WTC11 (cell line): Measurements from ENCODE around the gene HAPSTR1. TPM values are rescaled to one million over a fixed set of nuclear protein-coding genes. Genes with fewer than 3 reads are reported as not detected.

Source experiments
- ATAC-seq: fragments of 200-7000 bp; cut with Tn5 transposase; 2 replicates; pipeline ENCODE4 v1.10.0; 2021; ENCODE audit warnings: mild to moderate bottlenecking, moderate library complexity
- CTCF ChIA-PET: fragments of 300-600 bp; sonication (Branson Sonifier 250); formaldehyde crosslinking; loops from one replicate; lab custom pipeline; 2021; ENCODE audit warnings: antibody characterized with exemption; lab: Charles Lee
- POLR2A ChIA-PET: fragments of 350-600 bp; sonication (Branson Sonifier 250); formaldehyde crosslinking; loops from one replicate; lab custom pipeline; 2021; ENCODE audit warnings: antibody characterized with exemption; lab: Charles Lee
- DNase-seq: peaks from one replicate; pipeline ENCODE4 v3.0.0; 2021; ENCODE audit warnings: low spot score
- H3K27ac Mint-ChIP-seq: 2 replicates; pipeline ENCODE4 v1.8.0; 2021; ENCODE audit warnings: mixed read lengths
- H3K27me3 Mint-ChIP-seq: 2 replicates; pipeline ENCODE4 v1.8.0; 2021; ENCODE audit warnings: low read depth, mild to moderate bottlenecking, moderate library complexity, mixed read lengths
- H3K36me3 Mint-ChIP-seq: 2 replicates; pipeline ENCODE4 v1.8.0; 2021; ENCODE audit warnings: mixed read lengths
- H3K4me1 Mint-ChIP-seq: 2 replicates; pipeline ENCODE4 v1.8.0; 2022; ENCODE audit warnings: mixed read lengths
- H3K4me3 Mint-ChIP-seq: 2 replicates; pipeline ENCODE4 v1.8.0; 2021; ENCODE audit warnings: mild to moderate bottlenecking, moderate library complexity, mixed read lengths
- H3K9me3 Mint-ChIP-seq: 2 replicates; pipeline ENCODE4 v1.8.0; 2021; ENCODE audit warnings: mixed read lengths
- CREB1 ChIP-seq: sonication (generic); formaldehyde crosslinking; IDR thresholded peaks from 2 replicates; pipeline ENCODE4 v1.8.0; 2023; ENCODE audit warnings: mild to moderate bottlenecking, missing genetic modification reagents
- CTCF ChIP-seq: fragments of 200-600 bp; IDR thresholded peaks from 2 replicates; pipeline ENCODE4 v1.8.0; 2022; ENCODE audit warnings: antibody characterized with exemption
- FOXK1 ChIP-seq: sonication (generic); formaldehyde crosslinking; IDR thresholded peaks from 2 replicates; pipeline ENCODE4 v1.8.0; 2022; ENCODE audit warnings: mild to moderate bottlenecking, moderate library complexity, missing genetic modification reagents
- NFE2L1 ChIP-seq: sonication (generic); formaldehyde crosslinking; IDR thresholded peaks from 2 replicates; pipeline ENCODE4 v1.8.1; 2023; ENCODE audit warnings: missing genetic modification reagents
- NR1H2 ChIP-seq: sonication (generic); formaldehyde crosslinking; IDR thresholded peaks from 2 replicates; pipeline ENCODE4 v1.9.0; 2021; ENCODE audit warnings: mild to moderate bottlenecking, moderate library complexity, missing genetic modification reagents
- OVOL2 ChIP-seq: fragments of 250-450 bp; sonication (Bioruptor Pico); IDR thresholded peaks from 2 replicates; pipeline ENCODE4 v1.9.0; 2021; ENCODE audit warnings: mild to moderate bottlenecking, borderline replicate concordance
- ZNF425 ChIP-seq: fragments of 250-450 bp; sonication (Bioruptor Pico); conservative IDR thresholded peaks from 2 replicates; pipeline ENCODE4 v1.9.0; 2021; ENCODE audit warnings: mild to moderate bottlenecking
- total RNA-seq: library from RNA; stranded (reverse); gene quantifications from 3 replicates; pipeline ENCODE4 v1.2.3, GENCODE V29; 2021
- TF ChIP-seq, protein P1 (sequence below): fragments of 250-450 bp; sonication (Bioruptor Pico); IDR thresholded peaks from 2 replicates; pipeline ENCODE4 v1.9.0; 2021; ENCODE audit warnings: mild to moderate bottlenecking, borderline replicate concordance
- TF ChIP-seq, protein P2 (sequence below): sonication (generic); formaldehyde crosslinking; IDR thresholded peaks from 2 replicates; pipeline ENCODE4 v1.8.0; 2023; ENCODE audit warnings: mild to moderate bottlenecking, missing genetic modification reagents

The HAPSTR1 gene
- total RNA-seq, 1 experiment from 2014 or later: 54.3 TPM

DNA sequence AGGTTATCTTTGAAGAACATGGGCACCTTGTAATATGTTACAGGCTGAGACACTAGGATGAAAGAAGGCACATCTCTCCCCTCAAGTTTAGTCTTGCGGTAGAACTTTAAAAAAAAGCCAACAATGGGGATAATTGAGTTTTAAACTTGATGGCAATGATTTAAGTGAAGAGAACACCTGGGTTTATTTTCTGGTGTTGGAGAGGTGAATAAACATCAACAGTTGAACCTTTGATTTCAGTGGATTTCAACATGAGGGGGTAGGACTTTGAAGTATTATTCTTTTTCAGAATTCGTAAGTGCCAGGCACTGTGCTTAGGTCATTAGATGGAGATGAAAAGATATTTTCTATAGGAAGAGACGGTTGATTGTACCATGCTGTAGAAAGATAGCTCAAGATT lies 22.3 kb downstream of the HAPSTR1 start (continued):
- TF ChIP-seq, protein P1, sequence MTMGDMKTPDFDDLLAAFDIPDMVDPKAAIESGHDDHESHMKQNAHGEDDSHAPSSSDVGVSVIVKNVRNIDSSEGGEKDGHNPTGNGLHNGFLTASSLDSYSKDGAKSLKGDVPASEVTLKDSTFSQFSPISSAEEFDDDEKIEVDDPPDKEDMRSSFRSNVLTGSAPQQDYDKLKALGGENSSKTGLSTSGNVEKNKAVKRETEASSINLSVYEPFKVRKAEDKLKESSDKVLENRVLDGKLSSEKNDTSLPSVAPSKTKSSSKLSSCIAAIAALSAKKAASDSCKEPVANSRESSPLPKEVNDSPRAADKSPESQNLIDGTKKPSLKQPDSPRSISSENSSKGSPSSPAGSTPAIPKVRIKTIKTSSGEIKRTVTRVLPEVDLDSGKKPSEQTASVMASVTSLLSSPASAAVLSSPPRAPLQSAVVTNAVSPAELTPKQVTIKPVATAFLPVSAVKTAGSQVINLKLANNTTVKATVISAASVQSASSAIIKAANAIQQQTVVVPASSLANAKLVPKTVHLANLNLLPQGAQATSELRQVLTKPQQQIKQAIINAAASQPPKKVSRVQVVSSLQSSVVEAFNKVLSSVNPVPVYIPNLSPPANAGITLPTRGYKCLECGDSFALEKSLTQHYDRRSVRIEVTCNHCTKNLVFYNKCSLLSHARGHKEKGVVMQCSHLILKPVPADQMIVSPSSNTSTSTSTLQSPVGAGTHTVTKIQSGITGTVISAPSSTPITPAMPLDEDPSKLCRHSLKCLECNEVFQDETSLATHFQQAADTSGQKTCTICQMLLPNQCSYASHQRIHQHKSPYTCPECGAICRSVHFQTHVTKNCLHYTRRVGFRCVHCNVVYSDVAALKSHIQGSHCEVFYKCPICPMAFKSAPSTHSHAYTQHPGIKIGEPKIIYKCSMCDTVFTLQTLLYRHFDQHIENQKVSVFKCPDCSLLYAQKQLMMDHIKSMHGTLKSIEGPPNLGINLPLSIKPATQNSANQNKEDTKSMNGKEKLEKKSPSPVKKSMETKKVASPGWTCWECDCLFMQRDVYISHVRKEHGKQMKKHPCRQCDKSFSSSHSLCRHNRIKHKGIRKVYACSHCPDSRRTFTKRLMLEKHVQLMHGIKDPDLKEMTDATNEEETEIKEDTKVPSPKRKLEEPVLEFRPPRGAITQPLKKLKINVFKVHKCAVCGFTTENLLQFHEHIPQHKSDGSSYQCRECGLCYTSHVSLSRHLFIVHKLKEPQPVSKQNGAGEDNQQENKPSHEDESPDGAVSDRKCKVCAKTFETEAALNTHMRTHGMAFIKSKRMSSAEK: no peak
- TF ChIP-seq FOXK1 (CRISPR knock-in tag) (no peak), NR1H2 (no peak)
- TF ChIP-seq, protein P2, sequence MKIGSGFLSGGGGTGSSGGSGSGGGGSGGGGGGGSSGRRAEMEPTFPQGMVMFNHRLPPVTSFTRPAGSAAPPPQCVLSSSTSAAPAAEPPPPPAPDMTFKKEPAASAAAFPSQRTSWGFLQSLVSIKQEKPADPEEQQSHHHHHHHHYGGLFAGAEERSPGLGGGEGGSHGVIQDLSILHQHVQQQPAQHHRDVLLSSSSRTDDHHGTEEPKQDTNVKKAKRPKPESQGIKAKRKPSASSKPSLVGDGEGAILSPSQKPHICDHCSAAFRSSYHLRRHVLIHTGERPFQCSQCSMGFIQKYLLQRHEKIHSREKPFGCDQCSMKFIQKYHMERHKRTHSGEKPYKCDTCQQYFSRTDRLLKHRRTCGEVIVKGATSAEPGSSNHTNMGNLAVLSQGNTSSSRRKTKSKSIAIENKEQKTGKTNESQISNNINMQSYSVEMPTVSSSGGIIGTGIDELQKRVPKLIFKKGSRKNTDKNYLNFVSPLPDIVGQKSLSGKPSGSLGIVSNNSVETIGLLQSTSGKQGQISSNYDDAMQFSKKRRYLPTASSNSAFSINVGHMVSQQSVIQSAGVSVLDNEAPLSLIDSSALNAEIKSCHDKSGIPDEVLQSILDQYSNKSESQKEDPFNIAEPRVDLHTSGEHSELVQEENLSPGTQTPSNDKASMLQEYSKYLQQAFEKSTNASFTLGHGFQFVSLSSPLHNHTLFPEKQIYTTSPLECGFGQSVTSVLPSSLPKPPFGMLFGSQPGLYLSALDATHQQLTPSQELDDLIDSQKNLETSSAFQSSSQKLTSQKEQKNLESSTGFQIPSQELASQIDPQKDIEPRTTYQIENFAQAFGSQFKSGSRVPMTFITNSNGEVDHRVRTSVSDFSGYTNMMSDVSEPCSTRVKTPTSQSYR (CRISPR knock-in tag): no peak

GRCh38 chr16:9114112-9114511 lies 22.7 kb downstream of the HAPSTR1 start:
- no peak for DNase-seq
- Mint-ChIP-seq H3K4me3 (no peak overlapping the region), H3K4me1 (peaks cover 59% of the 10 kb centered on the region), H3K36me3 (peaks cover 36% of the 10 kb centered on the region), H3K27ac (peak overlapping the region; percentile 47), H3K9me3 (no peaks in the 10 kb centered on the region), H3K27me3 (no peaks in the 10 kb centered on the region)
- CTCF ChIA-PET: interaction anchor here (1.0 to 1.3 kb wide), 3 partner anchors 24 to 178 kb away, joined by 3 to 7 read pairs (median 5); no protein-coding TSS in a partner anchor
- ATAC-seq: no peak
- no peak for TF ChIP-seq CTCF
- no peak for TF ChIP-seq NFE2L1 (CRISPR knock-in tag)
- TF ChIP-seq OVOL2 (CRISPR knock-in tag): no peak
- TF ChIP-seq, protein P2 (CRISPR knock-in tag): no peak
- TF ChIP-seq, all 79 proteins: peak for 0
- POLR2A ChIA-PET: no interaction called here

DNA sequence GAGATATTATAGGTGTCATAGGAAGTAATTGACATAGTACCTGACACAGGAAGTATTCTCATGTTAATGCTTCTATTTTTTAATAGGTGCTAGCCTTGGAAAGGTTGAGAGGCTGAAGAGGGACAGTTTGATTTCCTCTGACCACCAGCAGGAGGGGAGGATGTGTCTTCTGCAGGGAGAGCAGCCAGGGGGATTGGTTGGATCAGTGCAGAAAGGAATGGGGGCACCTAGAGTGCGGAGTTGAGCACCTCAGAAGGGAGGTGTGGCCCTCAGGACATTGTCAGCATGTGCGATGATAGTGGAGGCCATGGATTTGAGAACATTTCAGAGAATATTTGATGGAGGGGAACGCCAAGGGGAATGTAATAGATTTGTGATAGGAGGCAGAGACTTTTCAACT lies 23.4 kb downstream of the HAPSTR1 start:
- H3K4me1 Mint-ChIP-seq: peaks cover 52% of the 10 kb centered on the region
- POLR2A ChIA-PET: no interaction called here
- no peak overlapping the region for H3K4me3 Mint-ChIP-seq
- H3K36me3 Mint-ChIP-seq: peaks cover 34% of the 10 kb centered on the region
- peak overlapping the region; percentile 47 for H3K27ac Mint-ChIP-seq
- CTCF ChIA-PET: interaction anchor here (1.3 kb wide), 1 partner anchor 178 kb away, joined by 5 read pairs; no protein-coding TSS in a partner anchor
- TF ChIP-seq ZNF425 (no peak), CREB1 (CRISPR knock-in tag) (no peak)
- TF ChIP-seq, all 79 proteins: peak for 0
- DNase-seq (no peak), ATAC-seq (peak; percentile 56)
- Mint-ChIP-seq H3K9me3 (no peaks in the 10 kb centered on the region), H3K27me3 (no peaks in the 10 kb centered on the region)
